Nephron progenitor cell (in vitro differentiated cells): ENCODE measurements around the gene SLC4A1.

ENCODE experiments used
- DNase-seq: peaks from one replicate; pipeline ENCODE4 v3.0.0; 2021
- H3K27ac Mint-ChIP-seq: 2 replicates; pipeline ENCODE4 v1.8.0; 2021; ENCODE audit warnings: mild to moderate bottlenecking, moderate library complexity, mixed read lengths
- H3K27me3 Mint-ChIP-seq: 2 replicates; pipeline ENCODE4 v1.8.0; 2021; ENCODE audit warnings: mild to moderate bottlenecking, low read depth, mixed read lengths; ENCODE audit not compliant: poor library complexity
- H3K36me3 Mint-ChIP-seq: 2 replicates; pipeline ENCODE4 v1.8.0; 2021; ENCODE audit warnings: low read depth, mixed read lengths
- H3K4me1 Mint-ChIP-seq: 2 replicates; pipeline ENCODE4 v1.8.0; 2021; ENCODE audit warnings: mixed read lengths
- H3K4me3 Mint-ChIP-seq: 2 replicates; pipeline ENCODE4 v1.8.0; 2021; ENCODE audit warnings: mild to moderate bottlenecking, moderate library complexity, mixed read lengths
- H3K9me3 Mint-ChIP-seq: 2 replicates; pipeline ENCODE4 v1.8.0; 2021; ENCODE audit warnings: mild to moderate bottlenecking, moderate library complexity, mixed read lengths
- CTCF ChIP-seq: fragments of 200-600 bp; sonication (generic); IDR thresholded peaks from 2 replicates; pipeline ENCODE4 v1.5.0; 2021; ENCODE audit warnings: antibody characterized with exemption

Gene SLC4A1

GRCh38 chr17:44267818-44268490 lies at the start of gene SLC4A1:
SLC4A1 (minus strand) TSS chr17:44268135; CDS start chr17:44262866, 5,269 bp downstream.
- Mint-ChIP-seq H3K9me3 (no peaks in the 10 kb centered on the region), H3K27ac (no peak within 1 kb of the TSS), H3K27me3 (peaks cover 19% of the 10 kb centered on the region), H3K4me1 (peaks cover 25% of the 10 kb centered on the region), H3K4me3 (no peak within 1 kb of the TSS), H3K36me3 (no peaks in the 10 kb centered on the region)
- DNase-seq, result no peak
- TF ChIP-seq CTCF, result no peak

GRCh38 chr17:44317545-44317944 lies 49.6 kb upstream of the SLC4A1 start:
- Mint-ChIP-seq H3K27me3 (peaks cover 63% of the 10 kb centered on the region), H3K36me3 (peaks cover 6% of the 10 kb centered on the region), H3K4me3 (peak overlapping the region; percentile 61), H3K27ac (no peak overlapping the region), H3K9me3 (peaks cover 4% of the 10 kb centered on the region), H3K4me1 (peaks cover 18% of the 10 kb centered on the region)
- no peak for DNase-seq
- no peak for TF ChIP-seq CTCF

- Mint-ChIP-seq H3K9me3 (peaks cover 4% of the 10 kb centered on the region), H3K36me3 (peaks cover 6% of the 10 kb centered on the region), H3K4me3 (peak overlapping the region; percentile 79), H3K4me1 (peaks cover 18% of the 10 kb centered on the region), H3K27ac (no peak overlapping the region), H3K27me3 (peaks cover 78% of the 10 kb centered on the region)
- peak; percentile 65 for DNase-seq
- TF ChIP-seq CTCF, result no peak
These were observed 48.1 kb upstream of the SLC4A1 start for GRCh38 chr17:44315760-44316731.

GRCh38 chr17:44314869-44315661 lies 47.1 kb upstream of the SLC4A1 start:
- Mint-ChIP-seq H3K36me3 (peaks cover 6% of the 10 kb centered on the region), H3K4me1 (peaks cover 18% of the 10 kb centered on the region), H3K27me3 (peaks cover 88% of the 10 kb centered on the region), H3K9me3 (peaks cover 4% of the 10 kb centered on the region), H3K27ac (no peak overlapping the region), H3K4me3 (peak overlapping the region; percentile 79)
- peak; percentile 70 for DNase-seq
- no peak for TF ChIP-seq CTCF

- Mint-ChIP-seq H3K4me1 (peaks cover 18% of the 10 kb centered on the region), H3K4me3 (peak overlapping the region; percentile 65), H3K27ac (no peak overlapping the region), H3K9me3 (peaks cover 4% of the 10 kb centered on the region), H3K27me3 (peaks cover 94% of the 10 kb centered on the region), H3K36me3 (peaks cover 3% of the 10 kb centered on the region)
- TF ChIP-seq CTCF, result no peak
- DNase-seq, result no peak
These were observed 46.6 kb upstream of the SLC4A1 start for GRCh38 chr17:44314524-44314868.
